ENCODE results near the gene CTDSPL. TPM values are rescaled to one million over a fixed set of nuclear protein-coding genes. Genes with fewer than 3 reads are reported as not detected.

Gene CTDSPL
- total and polyA plus RNA-seq, 2 of the 13 experiments (the other 11 are each of a cell fraction or from before 2014, with no cell fraction given): 26.1 to 142 TPM

GRCh38 chr3:37996785-37997301 lies 135.2 kb downstream of the CTDSPL start (continued):
- TF ChIP-seq ATF4 (CRISPR knock-in tag; IDR thresholded peaks at IDR 0.05) (no peak), JUN (CRISPR knock-in tag; IDR thresholded peaks at IDR 0.05) (no peak), XRCC5 (optimal IDR thresholded peaks at IDR 0.05; ENCODE audit: low read length) (peak; percentile 78), CHCHD3 (CRISPR knock-in tag; IDR thresholded peaks at IDR 0.05) (no peak), NONO (IDR thresholded peaks at IDR 0.05) (no peak), NONO (CRISPR knock-in tag; conservative IDR thresholded peaks at IDR 0.05) (0 out of 2 replicates have a peak, but pooled peaks have one; percentile 49), THRA (CRISPR knock-in tag; IDR thresholded peaks at IDR 0.05; ENCODE audit: borderline replicate concordance) (no peak), USF2 (IDR thresholded peaks at IDR 0.05; ENCODE audit: low read depth, low read length) (peak; percentile 96), USF2 (CRISPR knock-in tag; IDR thresholded peaks at IDR 0.05; ENCODE audit: borderline replicate concordance) (peak; percentile 94; the same call in 1 of the 2 replicates), MNT (IDR thresholded peaks at IDR 0.05) (peak; percentile 78), ZBTB21 (CRISPR knock-in tag; IDR thresholded peaks at IDR 0.05) (no peak), SRY (CRISPR knock-in tag; IDR thresholded peaks at IDR 0.05) (no peak), SNAPC2 (CRISPR knock-in tag; IDR thresholded peaks at IDR 0.05) (no peak), KLF9 (CRISPR knock-in tag; IDR thresholded peaks at IDR 0.05; ENCODE audit: low read depth) (no peak), FOXA1 (IDR thresholded peaks at IDR 0.05) (no peak), FOXA1 (CRISPR knock-in tag; IDR thresholded peaks at IDR 0.05) (peak; percentile 27; the same call in 1 of the 2 replicates), TBL1XR1 (IDR thresholded peaks at IDR 0.05; ENCODE audit: borderline replicate concordance, low read length, partially characterized antibody) (peak; percentile 45), POGZ (CRISPR knock-in tag; IDR thresholded peaks at IDR 0.05) (0 out of 2 replicates have a peak, but pooled peaks have one; percentile 24), NFRKB (IDR thresholded peaks at IDR 0.05) (no peak), REPIN1 (CRISPR knock-in tag; IDR thresholded peaks at IDR 0.05; ENCODE audit: borderline replicate concordance, low read depth) (peak; percentile 57; the same call in 1 of the 2 replicates), MYC (CRISPR knock-in tag; IDR thresholded peaks at IDR 0.05; ENCODE audit: borderline replicate concordance) (peak; percentile 65; the same call in 1 of the 2 replicates), ATF3 (CRISPR knock-in tag; IDR thresholded peaks at IDR 0.05) (0 out of 2 replicates have a peak, but pooled peaks have one; percentile 14), TFDP1 (CRISPR knock-in tag; IDR thresholded peaks at IDR 0.05; ENCODE audit: borderline replicate concordance) (peak; percentile 27; the same call in 1 of the 2 replicates)

Measured in HepG2 (cell line).